Keratinocyte (primary cell): ENCODE measurements around the gene SELENOO. TPM values are rescaled to one million over a fixed set of nuclear protein-coding genes. Genes with fewer than 3 reads are reported as not detected.

Experiments
- DNase-seq: peaks from one replicate; pipeline ENCODE4 v3.0.0-alpha.2; 2011; ENCODE audit warnings: low read depth, missing footprints, low spot score
- FAIRE-seq: peaks from 2 replicates; lab custom pipeline; 2011; peaks lifted over from hg19 to GRCh38; lab: Jason Lieb, UNC
- H2AFZ ChIP-seq: 2 replicates; pipeline ENCODE4 v1.6.0; 2012; ENCODE audit warnings: low read length, control low read depth, inconsistent platforms; ENCODE audit not compliant: control insufficient read depth
- H3K27ac ChIP-seq: 2 replicates; pipeline ENCODE4 v1.5.1; 2011; ENCODE audit warnings: low read length; ENCODE audit not compliant: control insufficient read depth, insufficient read depth
- H3K27me3 ChIP-seq: 3 replicates; pipeline ENCODE4 v1.6.0; 2011; ENCODE audit warnings: low read length; ENCODE audit not compliant: control insufficient read depth, insufficient read depth; ENCODE audit errors: extremely low read depth
- H3K36me3 ChIP-seq, 2 experiments: 2 replicates in 1 of 2; 3 replicates in 1 of 2; pipeline ENCODE4 v1.5.1; 2011; ENCODE audit warnings: low read length in 2 of 2, mild to moderate bottlenecking in 1 of 2; ENCODE audit not compliant: control insufficient read depth in 2 of 2, insufficient read depth in 2 of 2; ENCODE audit errors: extremely low read depth in 1 of 2
- H3K4me1 ChIP-seq: 3 replicates; pipeline ENCODE4 v1.5.1; 2011; ENCODE audit warnings: low read length; ENCODE audit not compliant: control insufficient read depth, insufficient read depth; ENCODE audit errors: extremely low read depth
- H3K4me2 ChIP-seq: 3 replicates; pipeline ENCODE4 v1.6.0; 2011; ENCODE audit warnings: low read depth, low read length; ENCODE audit not compliant: control insufficient read depth, insufficient read depth; ENCODE audit errors: extremely low read depth
- H3K4me3 ChIP-seq, 3 experiments: fragments of 200-600 bp in 1 of 3; sonication (generic) in 1 of 3; 2 replicates in 2 of 3; 3 replicates in 1 of 3; pipeline ENCODE4 v1.5.1; 2011 to 2016; ENCODE audit warnings: low read length in 3 of 3, mild to moderate bottlenecking in 3 of 3, control low read depth in 2 of 3, inconsistent platforms in 1 of 3, low read depth in 1 of 3, mixed read lengths in 1 of 3, mixed run types in 1 of 3, moderate library complexity in 1 of 3; ENCODE audit not compliant: control insufficient read depth in 2 of 3, insufficient read depth in 2 of 3; ENCODE audit errors: extremely low read depth in 1 of 3
- H3K79me2 ChIP-seq: 2 replicates; pipeline ENCODE4 v1.6.0; 2012; ENCODE audit warnings: low read length; ENCODE audit not compliant: control insufficient read depth, insufficient read depth
- H3K9ac ChIP-seq: 3 replicates; pipeline ENCODE4 v1.6.0; 2011; ENCODE audit warnings: low read length; ENCODE audit not compliant: control insufficient read depth, insufficient read depth; ENCODE audit errors: extremely low read depth
- H3K9me1 ChIP-seq: 3 replicates; pipeline ENCODE4 v1.6.0; 2011; ENCODE audit warnings: low read length; ENCODE audit not compliant: control insufficient read depth, insufficient read depth; ENCODE audit errors: extremely low read depth
- H3K9me3 ChIP-seq: 2 replicates; pipeline ENCODE4 v1.5.1; 2012; ENCODE audit warnings: low read depth, low read length; ENCODE audit not compliant: control insufficient read depth
- H4K20me1 ChIP-seq: 3 replicates; pipeline ENCODE4 v1.6.0; 2011; ENCODE audit warnings: low read length; ENCODE audit not compliant: control insufficient read depth, insufficient read depth; ENCODE audit errors: extremely low read depth
- EZH2 ChIP-seq: IDR thresholded peaks from one replicate; pipeline ENCODE4 v1.6.1; 2012; ENCODE audit warnings: inconsistent platforms, mild to moderate bottlenecking, low read length, moderate library complexity
- dilution Hi-C: fragments of 300-500 bp; cut with MboI; formaldehyde crosslinking; loops from one replicate; pipeline ENCODE4 v1.7.0; 2020; ENCODE audit warnings: low sequenced_read_pairs; ENCODE audit not compliant: extremely low pct_ligation_motif_present
- polyA plus RNA-seq, 5 experiments: library from polyadenylated mRNA; depleted of rRNA in 3 of 5; stranded (reverse) in 3 of 5; stranded (forward) in 1 of 5; unstranded in 1 of 5; fragments of >200 nt; gene quantifications; 1 replicate in 1 of 5; 2 replicates in 3 of 5; 3 replicates in 1 of 5; pipeline versions ENCODE4 v1.2.1 to v1.2.3, GENCODE V29; 2011 to 2012; ENCODE audit warnings: missing spikeins in 2 of 5, low read depth in 1 of 5, low replicate concordance in 1 of 5
- TF ChIP-seq, protein P1 (sequence below), 3 experiments: IDR thresholded peaks in 1 of 3; conservative IDR thresholded peaks in 1 of 3; optimal IDR thresholded peaks in 1 of 3; 2 replicates in 2 of 3; 3 replicates in 1 of 3; pipeline versions ENCODE3 to v1.5.1; 2011; ENCODE audit warnings: low read length in 3 of 3, mild to moderate bottlenecking in 3 of 3, moderate library complexity in 2 of 3, control low read depth in 1 of 3, inconsistent platforms in 1 of 3; ENCODE audit not compliant: insufficient read depth in 2 of 3; ENCODE audit errors: extremely low read depth in 1 of 3

Gene SELENOO
- polyA plus RNA-seq, 1 donor (not counting 4 experiments of a cell fraction or from before 2014, with no cell fraction given) = 14.4 TPM

DNA sequence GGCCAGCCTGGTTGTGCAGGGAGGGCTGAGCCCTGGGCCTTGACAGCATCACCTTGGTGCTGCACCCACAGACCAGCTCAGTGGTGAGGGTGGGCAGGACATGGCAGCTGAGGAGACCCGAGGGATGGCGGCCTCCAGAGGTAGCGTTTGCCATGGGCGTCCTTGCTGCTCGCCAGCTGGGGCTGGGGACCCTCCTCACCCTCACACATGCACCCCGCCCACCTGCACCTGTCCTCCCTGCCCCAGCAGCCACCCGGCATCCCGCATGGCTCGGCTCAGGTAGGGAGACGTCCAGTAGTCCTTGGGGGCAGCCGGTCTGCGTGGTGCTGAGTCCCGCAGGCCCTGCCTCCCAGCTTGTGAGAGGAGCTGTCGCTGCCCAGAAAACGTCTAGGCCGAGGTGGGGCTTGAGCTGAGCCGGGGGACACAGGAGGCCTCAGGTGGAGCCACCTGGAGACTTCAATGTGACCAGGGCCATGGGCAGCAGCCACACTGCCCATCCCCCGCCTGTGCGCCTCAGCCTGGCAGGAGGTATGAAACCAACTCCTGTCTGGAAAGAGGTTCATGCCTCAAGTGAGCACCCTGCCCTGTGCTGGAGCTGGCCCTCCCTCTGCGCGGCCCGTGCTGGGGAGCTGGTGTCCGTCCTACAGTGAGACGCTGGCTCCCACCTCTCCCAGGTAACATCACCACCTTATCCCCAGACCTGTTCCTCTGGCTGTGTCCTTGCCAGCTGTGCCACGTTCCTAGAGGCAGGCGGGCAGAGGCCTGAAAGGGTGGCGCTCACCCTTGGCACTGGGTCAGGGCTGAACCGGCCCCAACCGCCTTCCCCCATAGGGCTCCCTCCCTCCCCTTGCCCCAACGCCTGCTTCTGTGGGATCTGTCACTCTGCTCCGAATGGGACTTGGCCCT is 18.4 kb upstream of the SELENOO start:
- Histone ChIP-seq H3K36me3 (no peaks in the 10 kb centered on the region), H3K4me2 (no peak overlapping the region), H2AFZ (no peak overlapping the region), H3K27ac (no peak overlapping the region), H3K4me1 (peaks cover 5% of the 10 kb centered on the region), H4K20me1 (peaks cover 3% of the 10 kb centered on the region), H3K9me1 (no peaks in the 10 kb centered on the region), H3K4me3 (no peak overlapping the region), H3K9ac (no peak overlapping the region), H3K27me3 (no peaks in the 10 kb centered on the region), H3K9me3 (no peaks in the 10 kb centered on the region), H3K79me2 (peaks cover 14% of the 10 kb centered on the region)
- TF ChIP-seq, protein P1, sequence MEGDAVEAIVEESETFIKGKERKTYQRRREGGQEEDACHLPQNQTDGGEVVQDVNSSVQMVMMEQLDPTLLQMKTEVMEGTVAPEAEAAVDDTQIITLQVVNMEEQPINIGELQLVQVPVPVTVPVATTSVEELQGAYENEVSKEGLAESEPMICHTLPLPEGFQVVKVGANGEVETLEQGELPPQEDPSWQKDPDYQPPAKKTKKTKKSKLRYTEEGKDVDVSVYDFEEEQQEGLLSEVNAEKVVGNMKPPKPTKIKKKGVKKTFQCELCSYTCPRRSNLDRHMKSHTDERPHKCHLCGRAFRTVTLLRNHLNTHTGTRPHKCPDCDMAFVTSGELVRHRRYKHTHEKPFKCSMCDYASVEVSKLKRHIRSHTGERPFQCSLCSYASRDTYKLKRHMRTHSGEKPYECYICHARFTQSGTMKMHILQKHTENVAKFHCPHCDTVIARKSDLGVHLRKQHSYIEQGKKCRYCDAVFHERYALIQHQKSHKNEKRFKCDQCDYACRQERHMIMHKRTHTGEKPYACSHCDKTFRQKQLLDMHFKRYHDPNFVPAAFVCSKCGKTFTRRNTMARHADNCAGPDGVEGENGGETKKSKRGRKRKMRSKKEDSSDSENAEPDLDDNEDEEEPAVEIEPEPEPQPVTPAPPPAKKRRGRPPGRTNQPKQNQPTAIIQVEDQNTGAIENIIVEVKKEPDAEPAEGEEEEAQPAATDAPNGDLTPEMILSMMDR (optimal IDR thresholded peaks at IDR 0.05 in 1 of 3, IDR thresholded peaks at IDR 0.05 in 1 of 3, conservative IDR thresholded peaks at IDR 0.05 in 1 of 3; ENCODE audit: extremely low read depth in 1 of 3, insufficient read depth in 2 of 3, low read length in 3 of 3) = no peak
- TF ChIP-seq EZH2 = no peak
- dilution Hi-C loops = no loop called here
- FAIRE-seq = no peak
- no peak for DNase-seq

DNA sequence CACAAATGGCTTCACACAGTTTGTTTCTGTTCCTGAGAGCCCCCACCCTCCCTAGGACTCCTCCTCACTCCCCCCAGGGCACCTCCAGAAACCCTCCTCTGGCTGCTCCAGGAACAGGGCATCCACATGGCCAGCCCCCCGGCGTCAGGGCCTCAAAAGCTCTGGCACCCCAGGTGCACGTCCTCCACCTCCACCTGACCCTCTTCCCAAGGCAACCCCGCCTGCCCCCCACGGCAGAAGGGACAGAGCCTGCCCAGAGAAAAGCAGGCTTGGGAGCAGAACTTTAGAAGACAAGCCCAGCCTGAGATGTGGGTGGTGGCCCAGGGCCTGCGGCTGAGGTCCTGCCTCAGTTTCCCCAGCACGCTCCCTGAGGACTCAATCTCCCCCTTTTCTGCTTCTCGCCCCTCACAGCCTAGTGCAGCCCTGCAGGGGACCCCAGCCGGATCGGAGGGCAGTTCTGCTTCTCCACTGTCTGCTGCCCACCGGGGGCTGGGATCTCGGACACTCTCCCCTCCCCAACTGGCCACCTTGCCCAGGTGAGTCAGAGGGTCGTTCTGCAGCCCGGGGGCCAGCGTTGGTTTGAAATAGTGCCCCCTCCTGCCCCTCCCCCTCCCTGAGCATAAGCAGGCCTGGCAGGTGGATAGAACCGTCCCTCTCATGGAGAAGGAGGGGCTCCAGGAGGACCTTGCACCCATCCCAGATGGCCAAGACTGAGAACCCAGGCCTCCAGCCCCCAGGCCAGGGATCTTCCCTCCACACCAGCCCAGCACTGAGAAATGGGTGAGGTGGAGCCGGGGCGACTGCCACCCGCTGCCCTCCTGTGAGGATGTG is 17.5 kb upstream of the SELENOO start:
- peaks cover 3% of the 10 kb centered on the region for H4K20me1 ChIP-seq
- H3K36me3 ChIP-seq = no peaks in the 10 kb centered on the region
- H3K79me2 ChIP-seq = peaks cover 20% of the 10 kb centered on the region
- no peak for DNase-seq
- no peak for TF ChIP-seq EZH2
- TF ChIP-seq, protein P1 (optimal IDR thresholded peaks at IDR 0.05 in 1 of 3, IDR thresholded peaks at IDR 0.05 in 1 of 3, conservative IDR thresholded peaks at IDR 0.05 in 1 of 3; ENCODE audit: extremely low read depth in 1 of 3, insufficient read depth in 2 of 3, low read length in 3 of 3) = no peak
- H2AFZ ChIP-seq = no peak overlapping the region
- peaks cover 5% of the 10 kb centered on the region for H3K4me1 ChIP-seq
- no peaks in the 10 kb centered on the region for H3K9me1 ChIP-seq
- no peak overlapping the region for H3K4me2 ChIP-seq
- no peaks in the 10 kb centered on the region for H3K27me3 ChIP-seq
- no peaks in the 10 kb centered on the region for H3K9me3 ChIP-seq
- dilution Hi-C loops = no loop called here
- H3K9ac ChIP-seq = no peak overlapping the region
- no peak for FAIRE-seq
- no peak overlapping the region for H3K27ac ChIP-seq
- H3K4me3 ChIP-seq = no peak overlapping the region
